Hepatocyte (in vitro differentiated cells): ENCODE results near the gene NCAPG. TPM values are rescaled to one million over a fixed set of nuclear protein-coding genes. Genes with fewer than 3 reads are reported as not detected.

ENCODE experiments used
- DNase-seq: peaks from one replicate; pipeline ENCODE4 v3.0.0-alpha.2; 2016; ENCODE audit warnings: low spot score
- H2AFZ ChIP-seq: fragments of 200-600 bp; sonication (generic); 2 replicates; pipeline ENCODE4 v1.6.0; 2016; ENCODE audit warnings: antibody characterized with exemption, mild to moderate bottlenecking
- H3K27ac ChIP-seq: fragments of 200-600 bp; sonication (generic); 2 replicates; pipeline ENCODE4 v1.5.1; 2016; ENCODE audit warnings: mild to moderate bottlenecking
- H3K27me3 ChIP-seq: fragments of 200-600 bp; sonication (generic); 2 replicates; pipeline ENCODE4 v1.6.1; 2016
- H3K36me3 ChIP-seq: fragments of 200-600 bp; sonication (generic); replicated peaks from 2 replicates; pipeline ENCODE4 v1.5.1; 2016; ENCODE audit warnings: low read depth; ENCODE audit not compliant: insufficient read depth
- H3K4me1 ChIP-seq: fragments of 200-600 bp; sonication (generic); 2 replicates; pipeline ENCODE4 v1.5.1; 2016; ENCODE audit warnings: mild to moderate bottlenecking, moderate library complexity; ENCODE audit not compliant: insufficient read depth
- H3K4me2 ChIP-seq: fragments of 200-600 bp; sonication (generic); 2 replicates; pipeline ENCODE4 v1.6.0; 2016
- H3K4me3 ChIP-seq: fragments of 200-600 bp; sonication (generic); 2 replicates; pipeline ENCODE4 v1.5.1; 2016; ENCODE audit warnings: mild to moderate bottlenecking
- H3K79me2 ChIP-seq: fragments of 200-600 bp; sonication (generic); 2 replicates; pipeline ENCODE4 v1.6.0; 2017; ENCODE audit warnings: mild to moderate bottlenecking
- H3K9me2 ChIP-seq: fragments of 200-600 bp; sonication (generic); replicated peaks from 2 replicates; pipeline ENCODE4 v1.6.0; 2017; ENCODE audit warnings: mild to moderate bottlenecking; ENCODE audit not compliant: insufficient read depth
- H3K9me3 ChIP-seq: fragments of 200-600 bp; sonication (generic); 2 replicates; pipeline ENCODE4 v1.5.1; 2016; ENCODE audit warnings: low read depth, mild to moderate bottlenecking
- H4K20me1 ChIP-seq: fragments of 200-600 bp; sonication (generic); 2 replicates; pipeline ENCODE4 v1.6.0; 2016; ENCODE audit warnings: mild to moderate bottlenecking; ENCODE audit not compliant: insufficient read depth, poor library complexity, severe bottlenecking
- CTCF ChIP-seq: fragments of 200-600 bp; sonication (generic); IDR thresholded peaks from 2 replicates; pipeline ENCODE4 v1.5.1; 2016; ENCODE audit warnings: antibody characterized with exemption, mild to moderate bottlenecking; ENCODE audit not compliant: poor library complexity
- EZH2 ChIP-seq: fragments of 200-600 bp; sonication (generic); IDR thresholded peaks from 2 replicates; pipeline ENCODE4 v1.6.1; 2016; ENCODE audit warnings: antibody characterized with exemption, mild to moderate bottlenecking, borderline replicate concordance
- EZH2phosphoT487 ChIP-seq: fragments of 200-600 bp; sonication (generic); IDR thresholded peaks from one replicate; pipeline ENCODE4 v1.6.1; 2018; ENCODE audit warnings: antibody characterized with exemption, mild to moderate bottlenecking, low read depth, moderate library complexity; ENCODE audit not compliant: unreplicated experiment, severe bottlenecking
- WGBS: methylation state at CpG from one replicate; pipeline ENCODE4 v1.1.6; 2016; ENCODE audit warnings: low lambda C conversion rate; ENCODE audit errors: missing lambda C conversion rate; 5-methylcytosine and 5-hydroxymethylcytosine counted together
- polyA plus RNA-seq: library from polyadenylated mRNA; unstranded; fragments of >200 nt; fragmentation: Nextera tagmentation; extraction: Ambion mirVana; gene quantifications from 2 replicates; pipeline ENCODE4 v1.2.1, GENCODE V29; 2016
- total RNA-seq: library from RNA; depleted of rRNA; stranded (reverse); fragments of >200 nt; gene quantifications from 2 replicates; pipeline ENCODE4 v1.2.3, GENCODE V29; 2014

The NCAPG gene
- total and polyA plus RNA-seq, 2 experiments from 2014 or later: 3.3 to 11.9 TPM

GRCh38 chr4:17786567-17786966 is 24.2 kb upstream of the NCAPG start:
- DNase-seq: no peak
- Histone ChIP-seq H2AFZ (no peak overlapping the region), H3K36me3 (no peaks in the 10 kb centered on the region), H3K9me2 (no peaks in the 10 kb centered on the region), H3K79me2 (no peaks in the 10 kb centered on the region), H3K9me3 (no peaks in the 10 kb centered on the region), H3K27me3 (peaks cover 20% of the 10 kb centered on the region), H3K4me3 (no peak overlapping the region), H3K4me2 (no peak overlapping the region), H3K27ac (no peak overlapping the region), H3K4me1 (peaks cover 2% of the 10 kb centered on the region), H4K20me1 (no peaks in the 10 kb centered on the region)
- TF ChIP-seq EZH2: no peak
- TF ChIP-seq EZH2phosphoT487: no peak
- no peak for TF ChIP-seq CTCF
- WGBS: 92% methylated on average over 5 of the region's 5 CpGs

GRCh38 chr4:17787315-17787714 is 23.5 kb upstream of the NCAPG start:
- Histone ChIP-seq H3K36me3 (no peaks in the 10 kb centered on the region), H3K4me3 (no peak overlapping the region), H4K20me1 (no peaks in the 10 kb centered on the region), H2AFZ (no peak overlapping the region), H3K4me2 (no peak overlapping the region), H3K4me1 (no peaks in the 10 kb centered on the region), H3K79me2 (no peaks in the 10 kb centered on the region), H3K9me3 (no peaks in the 10 kb centered on the region), H3K27ac (no peak overlapping the region), H3K27me3 (peaks cover 13% of the 10 kb centered on the region), H3K9me2 (no peaks in the 10 kb centered on the region)
- 87% methylated on average over 5 of the region's 5 CpGs for WGBS
- TF ChIP-seq CTCF: no peak
- no peak for TF ChIP-seq EZH2
- no peak for TF ChIP-seq EZH2phosphoT487
- no peak for DNase-seq

GRCh38 chr4:17788956-17789355 is 21.8 kb upstream of the NCAPG start:
- TF ChIP-seq CTCF (no peak), EZH2phosphoT487 (no peak), EZH2 (no peak)
- no peaks in the 10 kb centered on the region for H3K4me1 ChIP-seq
- DNase-seq: no peak
- no peaks in the 10 kb centered on the region for H3K9me2 ChIP-seq
- H2AFZ ChIP-seq: no peak overlapping the region
- H3K4me3 ChIP-seq: no peak overlapping the region
- no peak overlapping the region for H3K4me2 ChIP-seq
- no peaks in the 10 kb centered on the region for H4K20me1 ChIP-seq
- no peak overlapping the region for H3K27ac ChIP-seq
- no peaks in the 10 kb centered on the region for H3K36me3 ChIP-seq
- H3K27me3 ChIP-seq: no peaks in the 10 kb centered on the region
- H3K79me2 ChIP-seq: no peaks in the 10 kb centered on the region
- no peaks in the 10 kb centered on the region for H3K9me3 ChIP-seq

GRCh38 chr4:17794730-17795129 is 16.0 kb upstream of the NCAPG start:
- H3K9me3 ChIP-seq: no peaks in the 10 kb centered on the region
- H4K20me1 ChIP-seq: no peaks in the 10 kb centered on the region
- DNase-seq: no peak
- H3K9me2 ChIP-seq: no peaks in the 10 kb centered on the region
- no peak overlapping the region for H3K4me3 ChIP-seq
- TF ChIP-seq EZH2 (no peak), CTCF (no peak), EZH2phosphoT487 (no peak)
- H2AFZ ChIP-seq: no peak overlapping the region
- WGBS: 88% methylated on average over 1 of the region's 1 CpG
- no peak overlapping the region for H3K27ac ChIP-seq
- no peak overlapping the region for H3K4me2 ChIP-seq
- H3K36me3 ChIP-seq: no peaks in the 10 kb centered on the region
- no peaks in the 10 kb centered on the region for H3K79me2 ChIP-seq
- H3K27me3 ChIP-seq: no peaks in the 10 kb centered on the region
- H3K4me1 ChIP-seq: no peaks in the 10 kb centered on the region
